NCI-H2227 (cell line): ENCODE measurements around the gene EDC4.

ENCODE experiments used
- DNase-seq: peaks from one replicate; lab custom pipeline; 2025; ENCODE audit not compliant: unreplicated experiment; lab: John Stamatoyannopoulos, UW

EDC4 gene

GRCh38 chr16:67930678-67931211 lies 57.9 kb downstream of the EDC4 start:
- no peak for DNase-seq
